Posterior vena cava (tissue), 2 donors: ENCODE measurements around the gene KIR2DL3. TPM values are rescaled to one million over a fixed set of nuclear protein-coding genes. Genes with fewer than 3 reads are reported as not detected.
"Not testable (repeated sequence)": the region's sequence is repeated elsewhere in the genome, so short reads cannot be mapped to it uniquely, and the experiment has no call there.

Experiments used
- DNase-seq: peaks from one replicate; pipeline ENCODE4 v3.0.0-alpha.2; 2020; ENCODE audit warnings: low spot score
- intact Hi-C, 2 donors: fragments of 100-400 bp; cut with DNase I; formaldehyde crosslinking; loops; one replicate each; pipeline versions ENCODE4 v1.14.1 to v1.14.2; 2022 to 2023
- long read RNA-seq, 2 donors: library from polyadenylated mRNA; unstranded; transcript quantifications; one replicate each; pipeline ENCODE4 v2.0.0, GENCODE V29; 2020 to 2021
- total RNA-seq, 2 donors: library from RNA; stranded (reverse); fragmentation: NEBNext Ultra II Directional; extraction: Animal tissue kit (Norgen Biotek cat#: 25700); gene quantifications; one replicate each; pipeline ENCODE4 v1.2.1, GENCODE V29; 2021
- donor health status: DM: yes; HTN: yes; CAD: no.
- donor health status: DM: yes; HTN: yes; CAD: no.

KIR2DL3 gene
- not detected for total RNA-seq
- long read RNA-seq, donor 1 = 0 reads
- long read RNA-seq, donor 2 = 0 reads

GRCh38 chr19:54738306-54738705, at the start of gene KIR2DL3:
KIR2DL3 (plus strand) TSS chr19:54738513; CDS start chr19:54738546, 33 bp downstream.
- intact Hi-C loops, DNase-seq: not testable (repeated sequence)

- intact Hi-C loops = no loop called here
- no peak for DNase-seq
Observed at GRCh38 chr19:54691582-54692297, 46.6 kb upstream of the KIR2DL3 start.

GRCh38 chr19:54692298-54692615, 46.1 kb upstream of the KIR2DL3 start:
- intact Hi-C loops = no loop called here
- DNase-seq = no peak

- intact Hi-C loops = no loop called here
- DNase-seq = no peak
Observed at GRCh38 chr19:54694648-54695047, 43.7 kb upstream of the KIR2DL3 start.

- intact Hi-C loops = no loop called here
- no peak for DNase-seq
Observed at GRCh38 chr19:54696117-54696548, 42.2 kb upstream of the KIR2DL3 start.

- intact Hi-C loops = no loop called here
- DNase-seq = no peak
Observed at GRCh38 chr19:54696766-54697165, 41.5 kb upstream of the KIR2DL3 start.

- intact Hi-C loops, DNase-seq: not testable (repeated sequence)
Observed at GRCh38 chr19:54697716-54698115, 40.6 kb upstream of the KIR2DL3 start.

GRCh38 chr19:54704928-54705327, 33.4 kb upstream of the KIR2DL3 start:
- peak; percentile 74 for DNase-seq
- intact Hi-C loops = no loop called here

GRCh38 chr19:54707962-54708361, 30.4 kb upstream of the KIR2DL3 start:
- intact Hi-C loops = no loop called here
- no peak for DNase-seq

- intact Hi-C loops = no loop called here
- no peak for DNase-seq
Observed at GRCh38 chr19:54708781-54709180, 29.5 kb upstream of the KIR2DL3 start.

GRCh38 chr19:54709212-54709948, 28.9 kb upstream of the KIR2DL3 start:
- intact Hi-C loops = no loop called here

GRCh38 chr19:54709956-54710355, 28.4 kb upstream of the KIR2DL3 start:
- intact Hi-C loops, DNase-seq: not testable (repeated sequence)

More at GRCh38 chr19:54709212-54709948, 28.9 kb upstream of the KIR2DL3 start:
- DNase-seq = no peak

- DNase-seq = no peak
- intact Hi-C loops = no loop called here
Observed at GRCh38 chr19:54724142-54724541, 14.2 kb upstream of the KIR2DL3 start, which contains the start of gene KIR3DL3. KIR3DL3 (plus strand) TSS chr19:54724442; CDS start chr19:54724497, 55 bp downstream.

- intact Hi-C loops = no loop called here
- DNase-seq = no peak
Observed at GRCh38 chr19:54724644-54725043, 13.7 kb upstream of the KIR2DL3 start.

- intact Hi-C loops = no loop called here
- DNase-seq = no peak
Observed at GRCh38 chr19:54725321-54725720, 13.0 kb upstream of the KIR2DL3 start.

- intact Hi-C loops = no loop called here
- no peak for DNase-seq
Observed at GRCh38 chr19:54727562-54727961, 10.8 kb upstream of the KIR2DL3 start.

GRCh38 chr19:54728167-54728566, 10.1 kb upstream of the KIR2DL3 start:
- intact Hi-C loops = no loop called here
- no peak for DNase-seq

- intact Hi-C loops = no loop called here
- no peak for DNase-seq
Observed at GRCh38 chr19:54729416-54730188, 8.7 kb upstream of the KIR2DL3 start.

GRCh38 chr19:54731191-54731590, 7.1 kb upstream of the KIR2DL3 start:
- intact Hi-C loops = no loop called here
- DNase-seq = no peak

- no peak for DNase-seq
- intact Hi-C loops = no loop called here
Observed at GRCh38 chr19:54738715-54739114, 402 bp downstream of the KIR2DL3 start.
